Thyroid gland (tissue), 4 donors: ENCODE results near the gene WDR91.

ENCODE experiments used
- POLR2A ChIP-seq, 2 donors: fragments of 450-650 bp; IDR thresholded peaks; one replicate each; pipeline ENCODE4 v1.6.1; 2017; ENCODE audit warnings: antibody characterized with exemption in 2 of 2, mild to moderate bottlenecking in 2 of 2, moderate library complexity in 1 of 2
- TF ChIP-seq, protein P1 (sequence below), 6 experiments: fragments of 200-600 bp in 3 of 6; fragments of 450-650 bp in 3 of 6; sonication (generic) in 3 of 6; IDR thresholded peaks; one replicate each; pipeline ENCODE4 v1.5.1; 2016 to 2019; ENCODE audit warnings: antibody characterized with exemption in 6 of 6, mild to moderate bottlenecking in 2 of 6, inconsistent platforms in 1 of 6, moderate library complexity in 1 of 6

DNA sequence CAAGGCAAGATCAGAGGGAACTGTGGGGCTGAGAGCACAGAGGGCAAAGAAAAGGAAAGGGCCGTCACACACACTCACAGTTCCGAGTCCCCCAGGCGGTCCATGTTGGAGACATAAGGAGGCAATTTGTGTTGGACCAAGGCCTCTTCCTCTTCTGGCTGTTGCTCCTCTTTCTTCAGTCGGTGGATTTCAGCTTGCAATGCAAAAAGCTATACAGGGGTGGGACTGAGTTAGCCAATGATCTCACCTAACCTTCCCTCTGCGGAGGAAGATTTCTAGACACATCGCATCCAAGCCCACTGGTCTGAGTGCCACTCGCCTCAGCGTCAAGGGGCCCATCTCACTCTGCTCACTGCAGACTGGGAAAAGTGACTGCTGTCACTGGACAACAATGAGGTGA lies 5.5 kb downstream of the WDR91 start:
- TF ChIP-seq, protein P1, sequence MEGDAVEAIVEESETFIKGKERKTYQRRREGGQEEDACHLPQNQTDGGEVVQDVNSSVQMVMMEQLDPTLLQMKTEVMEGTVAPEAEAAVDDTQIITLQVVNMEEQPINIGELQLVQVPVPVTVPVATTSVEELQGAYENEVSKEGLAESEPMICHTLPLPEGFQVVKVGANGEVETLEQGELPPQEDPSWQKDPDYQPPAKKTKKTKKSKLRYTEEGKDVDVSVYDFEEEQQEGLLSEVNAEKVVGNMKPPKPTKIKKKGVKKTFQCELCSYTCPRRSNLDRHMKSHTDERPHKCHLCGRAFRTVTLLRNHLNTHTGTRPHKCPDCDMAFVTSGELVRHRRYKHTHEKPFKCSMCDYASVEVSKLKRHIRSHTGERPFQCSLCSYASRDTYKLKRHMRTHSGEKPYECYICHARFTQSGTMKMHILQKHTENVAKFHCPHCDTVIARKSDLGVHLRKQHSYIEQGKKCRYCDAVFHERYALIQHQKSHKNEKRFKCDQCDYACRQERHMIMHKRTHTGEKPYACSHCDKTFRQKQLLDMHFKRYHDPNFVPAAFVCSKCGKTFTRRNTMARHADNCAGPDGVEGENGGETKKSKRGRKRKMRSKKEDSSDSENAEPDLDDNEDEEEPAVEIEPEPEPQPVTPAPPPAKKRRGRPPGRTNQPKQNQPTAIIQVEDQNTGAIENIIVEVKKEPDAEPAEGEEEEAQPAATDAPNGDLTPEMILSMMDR (IDR thresholded peaks at IDR 0.05), result no peak
- no peak for TF ChIP-seq POLR2A (IDR thresholded peaks at IDR 0.05)
